Measurements from ENCODE around the gene KCNN4.
"Not testable (repeated sequence)": the region's sequence is repeated elsewhere in the genome, so short reads cannot be mapped to it uniquely, and the experiment has no call there.

Gene KCNN4

DNA sequence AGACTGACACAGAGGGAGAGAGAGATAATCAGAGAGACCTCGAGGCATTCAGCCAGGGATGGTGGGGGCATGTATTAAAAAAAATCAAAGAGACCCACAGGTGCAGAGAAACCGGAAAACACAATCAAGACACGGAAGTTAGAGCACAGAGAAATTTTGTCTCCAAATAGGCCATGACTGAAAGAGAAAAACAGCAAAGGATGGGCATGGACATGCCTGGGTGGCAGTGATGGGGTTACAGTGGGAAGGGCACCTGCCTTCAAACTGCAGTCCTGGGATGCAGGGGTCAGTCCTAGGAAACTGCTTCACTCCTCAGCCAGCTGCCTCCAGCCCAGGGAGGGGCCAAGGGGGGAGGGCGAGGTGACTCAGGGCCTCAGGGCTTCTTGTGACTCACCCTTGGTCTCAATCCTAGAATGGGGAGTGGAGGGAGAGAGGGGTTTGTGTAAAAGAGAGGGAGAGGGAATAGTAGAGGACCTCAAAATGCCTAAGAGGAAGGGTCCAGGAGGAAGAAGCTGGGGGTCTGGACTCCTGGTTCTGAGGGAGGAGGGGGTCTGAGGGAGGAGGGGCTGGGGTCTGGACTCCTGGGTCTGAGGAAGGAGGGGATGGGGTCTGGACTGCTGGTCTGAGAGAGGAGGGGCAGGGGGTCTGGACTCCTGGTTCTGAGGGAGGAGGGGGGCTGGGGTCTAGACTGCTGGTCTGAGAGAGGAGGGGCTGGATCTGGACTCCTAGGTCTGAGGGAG is 3.6 kb upstream of the KCNN4 start:
- peak overlapping the region; percentile 94 for H3K27ac Mint-ChIP-seq
- DNase-seq (ENCODE audit: low spot score in 2 of 2) = peak in 1 of 2 donors; percentile 77

DNA sequence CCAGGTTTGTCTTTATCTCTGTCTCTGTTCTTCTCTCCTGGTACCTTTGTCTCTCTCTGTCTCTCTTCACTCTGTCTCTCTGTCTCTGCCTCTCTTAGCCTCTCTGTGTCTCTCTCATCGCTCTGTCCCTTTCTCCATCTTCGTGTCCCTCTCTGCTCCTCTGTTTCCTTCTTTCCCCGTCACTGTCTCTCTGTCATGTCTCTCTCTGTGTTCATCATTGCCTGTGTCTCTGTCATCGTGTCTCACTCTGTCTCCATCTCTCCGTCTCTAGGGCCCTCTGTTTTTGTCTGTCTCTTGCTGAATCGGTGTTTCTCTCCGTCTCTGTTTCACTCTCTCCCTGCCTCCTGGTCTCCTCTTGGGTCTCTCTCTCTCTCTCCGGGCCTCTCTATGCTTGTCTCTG is 2.9 kb upstream of the KCNN4 start:
- Mint-ChIP-seq H3K4me3 (peak overlapping the region; percentile 78), H3K36me3 (peaks cover 28% of the 10 kb centered on the region), H3K9me3 (no peaks in the 10 kb centered on the region), H3K27ac (peak overlapping the region; percentile 94), H3K4me1 (peaks cover 65% of the 10 kb centered on the region)
- ATAC-seq (no peak), DNase-seq (ENCODE audit: low spot score in 2 of 2) (no peak)

More for the DNA sequence above, 3.6 kb upstream of the KCNN4 start:
- H3K9me3 Mint-ChIP-seq = no peaks in the 10 kb centered on the region
- H3K4me3 Mint-ChIP-seq = peak overlapping the region; percentile 78
- peaks cover 57% of the 10 kb centered on the region for H3K4me1 Mint-ChIP-seq
- H3K36me3 Mint-ChIP-seq = peaks cover 21% of the 10 kb centered on the region
- ATAC-seq = peak; percentile 31

DNA sequence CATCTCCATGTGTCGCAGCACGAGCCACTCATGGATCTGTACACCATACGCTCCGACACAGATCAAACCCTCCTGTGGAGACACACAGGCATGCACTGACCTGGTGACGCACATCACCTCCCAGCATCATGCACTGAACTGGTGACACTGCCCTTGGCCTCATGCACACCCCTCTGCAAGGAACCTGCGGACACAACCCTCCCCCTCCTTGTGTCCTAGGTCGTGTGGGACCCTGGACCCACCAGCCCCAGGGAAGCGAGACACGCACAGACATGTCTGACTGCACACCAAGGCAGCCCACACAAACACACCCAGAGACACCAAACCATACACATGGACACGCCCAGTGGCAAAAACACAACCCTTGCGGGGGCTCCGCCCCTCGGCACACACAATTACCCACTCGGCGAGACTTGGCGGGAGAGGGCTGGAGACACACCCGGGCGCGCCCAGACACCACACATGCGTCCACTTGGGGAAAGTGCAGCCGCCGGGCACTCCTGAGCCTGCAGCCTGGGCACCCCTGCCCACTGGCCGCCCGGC is 2.0 kb upstream of the KCNN4 start:
- no peak for DNase-seq (ENCODE audit: low spot score in 2 of 2)
- peaks cover 35% of the 10 kb centered on the region for H3K36me3 Mint-ChIP-seq

DNA sequence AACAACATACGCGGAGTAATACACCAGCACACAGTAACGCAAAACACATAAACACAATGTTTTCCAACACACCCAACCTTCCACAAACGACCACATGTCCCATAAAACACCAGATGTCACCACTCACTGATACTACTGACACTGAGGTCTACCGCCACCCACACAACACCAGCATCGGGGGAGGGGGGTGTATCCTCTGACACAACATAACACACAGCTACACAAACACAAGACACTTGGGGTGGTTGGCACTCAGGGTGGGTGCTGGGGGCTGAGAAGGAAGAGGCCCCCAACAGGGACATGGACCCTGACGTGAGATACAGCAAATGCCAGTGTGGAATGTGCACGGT is 1.5 kb upstream of the KCNN4 start:
- Mint-ChIP-seq H3K4me1 (peaks cover 78% of the 10 kb centered on the region), H3K9me3 (no peaks in the 10 kb centered on the region), H3K27ac (peak overlapping the region; percentile 95), H3K36me3 (peaks cover 40% of the 10 kb centered on the region), H3K4me3 (peak overlapping the region; percentile 78)
- ATAC-seq = no peak
- DNase-seq (ENCODE audit: low spot score in 2 of 2) = no peak

More for the DNA sequence above, 2.0 kb upstream of the KCNN4 start:
- H3K9me3 Mint-ChIP-seq = no peaks in the 10 kb centered on the region
- no peak for ATAC-seq
- H3K4me3 Mint-ChIP-seq = peak overlapping the region; percentile 78
- peak overlapping the region; percentile 95 for H3K27ac Mint-ChIP-seq
- peaks cover 74% of the 10 kb centered on the region for H3K4me1 Mint-ChIP-seq

DNA sequence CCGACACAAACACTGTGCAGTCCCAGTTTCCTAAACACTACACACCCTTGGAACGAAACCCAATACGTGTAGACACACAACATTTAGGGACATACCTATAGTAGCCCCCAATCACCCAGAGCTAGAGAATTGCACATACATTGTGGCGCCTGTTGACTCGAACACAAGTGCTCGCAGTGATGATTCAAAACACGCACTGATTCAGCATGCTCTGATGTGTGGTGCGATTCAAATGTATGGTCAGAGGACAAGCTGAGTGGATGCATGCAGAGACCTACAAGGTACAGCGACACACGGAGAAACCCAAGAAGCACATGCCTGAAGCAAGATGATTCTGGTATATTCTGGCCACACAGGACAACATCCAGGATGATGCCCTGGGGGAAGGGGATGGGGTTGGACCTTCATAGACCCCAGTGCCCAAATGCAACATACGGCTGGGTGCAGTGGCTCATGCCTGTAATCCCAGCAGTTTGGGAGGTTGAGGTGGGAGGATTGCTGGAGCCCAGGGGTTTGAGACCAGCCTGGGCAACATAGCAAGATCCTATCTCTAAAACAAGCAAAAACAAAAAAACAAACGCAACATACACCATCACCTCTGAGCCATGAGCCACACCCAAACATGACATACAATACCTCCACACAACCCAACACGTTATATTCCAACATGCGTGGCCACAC is 997 bp upstream of the KCNN4 start:
- Mint-ChIP-seq H3K36me3 (peaks cover 45% of the 10 kb centered on the region), H3K4me1 (peaks cover 84% of the 10 kb centered on the region), H3K9me3 (no peaks in the 10 kb centered on the region), H3K27ac (peak overlapping the region; percentile 95), H3K4me3 (peak overlapping the region; percentile 78)
- ATAC-seq (peak; percentile 74), DNase-seq (ENCODE audit: low spot score in 2 of 2) (peak in 1 of 2 donors; percentile 68)

DNA sequence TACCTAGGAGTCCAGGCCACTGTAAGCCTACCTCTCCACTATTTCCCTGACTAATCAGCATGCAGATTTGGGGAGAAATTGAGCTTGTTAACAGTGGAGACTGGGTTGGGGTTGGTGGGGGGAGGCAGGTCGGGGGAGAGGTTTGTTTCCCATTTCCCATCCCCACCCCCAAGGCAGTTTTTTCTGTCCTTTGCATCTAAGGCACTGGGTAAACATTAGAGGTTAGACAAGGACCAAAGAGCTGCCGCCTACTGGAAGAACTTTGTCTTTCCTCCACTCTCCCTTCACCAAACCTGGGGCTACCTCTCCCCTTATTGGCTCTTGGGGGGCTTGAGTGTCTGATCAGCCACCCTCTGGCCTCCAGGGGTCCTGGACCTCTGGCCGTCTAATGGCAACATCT is 953 bp downstream of the KCNN4 start:
- Mint-ChIP-seq H3K4me1 (peaks cover 88% of the 10 kb centered on the region), H3K9me3 (no peaks in the 10 kb centered on the region), H3K4me3 (peak overlapping the region; percentile 78), H3K27ac (peak overlapping the region; percentile 95), H3K36me3 (peaks cover 64% of the 10 kb centered on the region)
- ATAC-seq (no peak), DNase-seq (ENCODE audit: low spot score in 2 of 2) (no peak)

DNA sequence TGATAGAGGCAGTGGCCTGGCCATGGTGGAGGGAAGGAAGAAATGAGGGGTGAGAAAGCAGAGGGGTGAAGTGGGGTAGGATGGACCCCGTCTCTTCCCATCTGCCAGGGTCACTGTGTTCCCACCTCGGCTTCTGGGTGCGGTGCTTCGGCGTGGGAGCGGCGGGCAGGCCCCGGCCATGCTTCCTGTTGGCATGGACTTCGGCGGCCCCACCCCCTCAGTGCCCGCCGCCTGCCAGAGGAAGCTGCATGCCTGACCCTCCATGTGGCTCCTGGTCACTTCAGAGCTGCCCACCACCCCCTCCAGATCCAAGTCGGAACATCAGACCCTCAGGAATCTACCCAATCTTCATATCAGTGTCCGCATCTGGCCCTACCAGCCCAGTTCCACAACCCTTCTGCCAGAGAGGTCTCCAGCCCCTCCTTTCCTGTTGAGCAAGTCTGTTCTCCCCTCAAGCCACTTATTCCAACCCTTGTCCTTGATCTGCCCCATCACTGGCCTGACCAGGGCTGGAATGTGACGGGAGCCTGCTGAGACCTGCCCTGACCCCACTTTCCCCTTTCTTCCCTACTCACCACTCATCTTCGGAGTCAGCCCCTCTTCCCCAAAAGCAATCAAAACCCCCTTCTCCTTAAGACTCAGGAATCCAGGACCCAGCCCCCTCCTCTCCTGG is 1.5 kb downstream of the KCNN4 start:
- Mint-ChIP-seq H3K36me3 (peaks cover 69% of the 10 kb centered on the region), H3K4me3 (peak overlapping the region; percentile 78), H3K9me3 (no peaks in the 10 kb centered on the region), H3K4me1 (peaks cover 83% of the 10 kb centered on the region), H3K27ac (peak overlapping the region; percentile 95)
- no peak for ATAC-seq
- DNase-seq (ENCODE audit: low spot score in 2 of 2) = no peak

DNA sequence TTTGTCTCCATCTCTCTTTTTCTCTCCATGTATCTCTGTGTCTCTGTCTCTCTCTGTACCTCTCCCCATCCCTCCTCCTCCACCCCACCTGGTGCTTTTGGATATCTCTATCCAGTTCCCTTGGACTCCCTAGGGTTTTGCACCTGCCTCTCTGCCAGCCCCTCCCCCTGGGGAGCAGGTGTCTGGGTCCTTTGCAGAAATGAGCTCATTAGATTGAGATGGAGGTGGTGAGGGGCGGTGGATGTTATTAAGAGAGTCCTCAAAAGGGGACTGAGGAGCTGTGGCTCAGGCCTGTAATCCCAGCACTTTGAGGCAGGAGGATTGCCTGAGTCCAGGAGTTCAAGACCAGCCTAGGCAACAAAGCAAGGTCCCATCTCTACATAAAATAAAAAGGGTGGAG is 2.1 kb downstream of the KCNN4 start:
- ATAC-seq = no peak
- H3K4me1 Mint-ChIP-seq = peaks cover 77% of the 10 kb centered on the region
- DNase-seq (ENCODE audit: low spot score in 2 of 2) = no peak

DNA sequence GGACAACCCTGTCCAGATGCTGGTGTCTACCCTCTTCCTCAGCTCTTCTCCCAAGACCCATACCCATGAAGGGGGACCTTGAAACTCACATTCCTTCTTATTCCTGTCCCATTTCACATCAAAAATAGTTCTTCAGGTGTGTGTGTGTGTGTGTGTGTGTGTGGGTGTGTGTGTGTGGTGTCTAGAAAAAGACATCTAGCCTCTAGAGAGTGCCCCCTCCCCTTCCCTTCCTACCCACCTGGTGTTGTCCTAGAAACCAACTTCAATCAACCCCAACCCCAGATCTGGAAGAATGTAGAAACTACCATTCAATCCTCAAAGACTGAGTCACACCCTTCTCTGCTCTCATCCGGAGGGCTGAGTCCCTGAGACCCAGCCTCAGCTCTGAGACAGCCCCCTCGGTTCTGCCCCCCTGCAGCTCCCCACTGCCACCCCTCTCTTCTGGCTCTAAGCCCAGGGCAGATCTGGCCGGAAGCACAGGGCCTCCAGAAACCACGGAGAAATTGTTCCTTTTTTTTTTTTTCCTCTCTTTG is 3.5 kb downstream of the KCNN4 start:
- H3K4me3 Mint-ChIP-seq = peak overlapping the region; percentile 78
- ATAC-seq (no peak), DNase-seq (ENCODE audit: low spot score in 2 of 2) (no peak)
- no peaks in the 10 kb centered on the region for H3K9me3 Mint-ChIP-seq
- peaks cover 88% of the 10 kb centered on the region for H3K36me3 Mint-ChIP-seq
- H3K27ac Mint-ChIP-seq = peak overlapping the region; percentile 52
- H3K4me1 Mint-ChIP-seq = peaks cover 64% of the 10 kb centered on the region

More for the DNA sequence above, 2.1 kb downstream of the KCNN4 start:
- no peaks in the 10 kb centered on the region for H3K9me3 Mint-ChIP-seq
- peak overlapping the region; percentile 52 for H3K27ac Mint-ChIP-seq
- H3K36me3 Mint-ChIP-seq = peaks cover 74% of the 10 kb centered on the region
- H3K4me3 Mint-ChIP-seq = peak overlapping the region; percentile 78

DNA sequence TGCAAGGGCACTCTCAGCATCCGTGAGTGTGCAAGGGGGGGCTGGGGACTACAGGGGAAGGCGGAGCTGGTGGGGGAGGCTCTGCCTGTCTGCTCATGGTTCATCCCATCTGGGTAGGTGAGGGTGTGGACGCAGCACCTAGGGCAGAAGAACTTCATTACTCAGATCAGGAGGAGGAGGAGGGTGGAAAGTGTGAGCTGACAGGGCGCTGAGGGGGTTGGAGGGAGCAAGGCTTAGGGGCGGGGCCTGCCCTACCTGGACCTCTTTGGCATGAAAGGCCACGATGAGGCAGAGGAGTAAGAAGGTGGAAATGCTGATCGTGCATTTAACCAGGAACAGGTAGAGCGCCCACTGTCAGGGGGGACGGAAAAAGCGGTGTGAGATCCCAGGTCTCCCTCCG is 4.5 kb downstream of the KCNN4 start:
- DNase-seq (ENCODE audit: low spot score in 2 of 2) (no peak), ATAC-seq (peak; percentile 29)
- Mint-ChIP-seq H3K36me3 (peaks cover 94% of the 10 kb centered on the region), H3K27ac (peak overlapping the region; percentile 23), H3K9me3 (no peaks in the 10 kb centered on the region), H3K4me1 (peaks cover 54% of the 10 kb centered on the region), H3K4me3 (peak overlapping the region; percentile 78)

DNA sequence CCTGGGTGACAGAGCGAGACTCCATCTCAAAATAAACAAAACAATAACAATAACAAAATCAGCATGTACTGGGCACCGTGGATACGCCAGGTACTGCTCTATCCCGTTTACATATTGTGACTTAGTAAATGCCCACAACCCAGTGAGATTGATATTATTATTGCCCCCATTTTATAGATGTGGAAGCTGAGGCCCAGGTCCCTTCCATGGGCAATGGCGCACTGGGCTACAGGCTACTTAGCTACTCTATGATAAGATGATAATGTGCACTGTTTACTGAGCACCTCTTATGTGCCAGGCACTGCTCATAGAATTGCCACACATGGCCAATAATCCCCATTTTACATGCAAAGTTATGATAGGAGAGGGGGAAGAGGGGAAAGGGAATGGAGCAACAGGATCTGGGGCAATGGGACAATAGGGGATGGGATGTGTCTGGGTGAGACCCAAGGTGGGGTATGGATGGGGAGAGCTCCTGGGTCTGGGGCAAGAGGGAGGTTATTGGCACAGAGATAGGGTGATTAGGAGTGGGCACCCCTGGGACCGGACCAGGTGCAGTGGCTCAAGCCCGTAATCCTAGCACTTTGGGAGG is 5.4 kb downstream of the KCNN4 start:
- DNase-seq (ENCODE audit: low spot score in 2 of 2) (no peak), ATAC-seq (no peak)
- peak overlapping the region; percentile 78 for H3K4me3 Mint-ChIP-seq
- peaks cover 55% of the 10 kb centered on the region for H3K4me1 Mint-ChIP-seq
- peaks cover 94% of the 10 kb centered on the region for H3K36me3 Mint-ChIP-seq
- no peaks in the 10 kb centered on the region for H3K9me3 Mint-ChIP-seq
- H3K27ac Mint-ChIP-seq = peak overlapping the region; percentile 23

DNA sequence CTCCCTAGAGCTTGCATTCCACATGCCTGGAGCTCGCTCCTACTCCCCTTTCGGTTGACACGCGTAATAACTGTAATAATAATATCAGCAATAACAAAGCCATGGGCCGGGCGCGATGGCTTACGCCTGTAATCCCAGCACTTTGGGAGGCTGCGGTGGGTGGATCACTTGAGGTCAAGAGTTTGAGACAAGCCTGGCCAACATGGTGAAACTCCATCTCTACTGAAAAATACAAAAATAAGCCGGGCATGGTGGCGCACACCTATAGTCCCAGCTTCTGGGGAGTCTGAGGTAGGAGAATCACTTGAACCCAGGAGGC is 5.9 kb downstream of the KCNN4 start:
- DNase-seq (ENCODE audit: low spot score in 2 of 2); H3K9me3 Mint-ChIP-seq; ATAC-seq; H3K27ac Mint-ChIP-seq; H3K4me3 Mint-ChIP-seq: not testable (repeated sequence)
- H3K4me1 Mint-ChIP-seq = peaks cover 59% of the 10 kb centered on the region
- H3K36me3 Mint-ChIP-seq = peaks cover 96% of the 10 kb centered on the region

DNA sequence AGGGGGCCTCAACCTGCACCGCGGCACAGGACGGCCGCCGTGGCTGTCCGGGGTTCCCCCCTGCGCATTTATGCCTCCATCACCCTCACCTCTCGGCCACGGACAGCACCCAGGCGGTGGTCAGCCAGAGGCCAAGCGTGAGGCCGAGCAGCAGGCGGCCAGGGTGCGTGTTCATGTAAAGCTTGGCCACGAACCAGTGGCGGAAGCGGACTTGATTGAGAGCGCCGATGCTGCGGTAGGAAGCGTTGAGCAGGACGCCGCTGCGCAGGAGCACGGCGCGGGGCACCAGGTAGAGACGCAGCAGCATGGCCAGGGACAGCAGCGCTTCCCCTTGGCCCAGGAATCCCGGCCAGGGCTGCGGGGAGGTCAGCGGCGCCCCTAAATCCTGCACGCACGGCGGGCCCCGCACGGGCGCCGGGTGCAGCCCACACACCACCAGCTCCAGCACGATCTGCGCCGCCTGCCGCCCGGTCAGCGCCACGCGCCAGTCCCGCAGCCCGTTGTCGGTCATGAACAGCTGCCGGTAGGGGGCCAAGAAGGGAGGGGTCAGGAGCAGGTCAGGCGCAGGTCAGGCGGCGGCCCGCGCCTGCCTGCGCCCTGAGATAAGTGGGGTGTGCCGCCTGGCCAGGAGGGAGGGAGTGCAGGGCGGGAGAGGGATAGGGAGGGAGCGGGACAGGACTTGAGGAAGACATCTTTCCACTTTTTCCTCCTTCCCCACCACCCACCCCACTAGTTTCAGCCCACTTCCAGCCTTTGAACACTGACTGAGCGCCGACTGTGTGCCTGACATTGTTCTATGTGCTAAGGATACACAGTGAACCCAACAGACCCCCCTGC is 6.5 kb downstream of the KCNN4 start:
- no peak overlapping the region for H3K27ac Mint-ChIP-seq
- no peaks in the 10 kb centered on the region for H3K9me3 Mint-ChIP-seq
- DNase-seq (ENCODE audit: low spot score in 2 of 2) = no peak
- ATAC-seq = peak; percentile 31
- H3K36me3 Mint-ChIP-seq = peaks cover 96% of the 10 kb centered on the region
- H3K4me3 Mint-ChIP-seq = no peak overlapping the region
- peaks cover 59% of the 10 kb centered on the region for H3K4me1 Mint-ChIP-seq

DNA sequence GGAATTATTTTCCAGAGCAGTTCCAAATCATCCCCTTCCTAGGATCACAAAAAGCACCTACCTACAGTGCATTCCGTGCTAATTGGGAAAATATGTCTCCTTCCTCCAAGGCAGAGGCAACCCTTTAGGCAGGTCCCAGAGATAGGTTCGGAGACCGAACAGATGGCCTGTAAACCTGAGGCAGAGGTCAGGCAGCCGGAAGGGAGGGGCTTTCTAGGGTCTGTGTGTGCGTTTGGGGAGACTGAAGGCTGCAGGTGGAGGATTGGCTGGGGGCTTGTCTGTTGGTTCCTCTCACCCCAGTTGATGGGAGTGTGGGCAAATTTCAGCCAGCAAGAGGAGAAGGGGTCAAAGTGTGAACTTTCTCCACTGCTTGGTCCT is 7.1 kb downstream of the KCNN4 start:
- Mint-ChIP-seq H3K27ac (no peak overlapping the region), H3K9me3 (no peaks in the 10 kb centered on the region), H3K36me3 (peaks cover 96% of the 10 kb centered on the region), H3K4me1 (peaks cover 59% of the 10 kb centered on the region), H3K4me3 (no peak overlapping the region)
- DNase-seq (ENCODE audit: low spot score in 2 of 2) (no peak), ATAC-seq (no peak)

All from stimulated activated effector memory CD8-positive, alpha-beta T cell treated with anti-CD3 and anti-CD28 coated beads, Interleukin-12 subunit alpha, Interleukin-12 subunit beta, amount 100 ng/mL, for 72 hours (primary cell).